Fibroblast of lung (primary cell): ENCODE measurements around the gene CLDN9. TPM values are rescaled to one million over a fixed set of nuclear protein-coding genes. Genes with fewer than 3 reads are reported as not detected.

Experiments used
- DNase-seq, 2 donors: peaks; one replicate each; pipeline versions ENCODE4 v3.0.0 to v3.0.0-alpha.2; 2010; ENCODE audit warnings: low read depth in 2 of 2
- H2AFZ ChIP-seq: 2 replicates; pipeline ENCODE4 v1.5.1; 2012; ENCODE audit warnings: low read length, control low read depth, inconsistent platforms
- H3K27ac ChIP-seq: 2 replicates; pipeline ENCODE4 v1.5.1; 2011; ENCODE audit warnings: low read length, control low read depth; ENCODE audit not compliant: insufficient read depth
- H3K27me3 ChIP-seq: 2 replicates; pipeline ENCODE4 v1.5.1; 2011; ENCODE audit warnings: mild to moderate bottlenecking, low read length; ENCODE audit not compliant: control insufficient read depth, insufficient read depth
- H3K36me3 ChIP-seq: 2 replicates; pipeline ENCODE4 v1.5.1; 2011; ENCODE audit warnings: low read length; ENCODE audit not compliant: control insufficient read depth, insufficient read depth
- H3K4me1 ChIP-seq: 2 replicates; pipeline ENCODE4 v1.5.1; 2011; ENCODE audit warnings: low read length; ENCODE audit not compliant: control insufficient read depth, insufficient read depth; ENCODE audit errors: extremely low read depth
- H3K4me2 ChIP-seq: 2 replicates; pipeline ENCODE4 v1.5.1; 2011; ENCODE audit warnings: low read length, control low read depth; ENCODE audit not compliant: insufficient read depth; ENCODE audit errors: extremely low read depth
- H3K4me3 ChIP-seq, 4 experiments: fragments of 200-600 bp in 1 of 4; sonication (generic) in 1 of 4; replicated peaks in 1 of 4; 2 replicates each; pipeline ENCODE4 v1.5.1; 2011 to 2016; ENCODE audit warnings: low read length in 4 of 4, low read depth in 3 of 4, mild to moderate bottlenecking in 3 of 4, control low read depth in 2 of 4, inconsistent platforms in 1 of 4, mixed read lengths in 1 of 4; ENCODE audit not compliant: insufficient read depth in 1 of 4; ENCODE audit errors: control extremely low read depth in 1 of 4
- H3K79me2 ChIP-seq: 2 replicates; pipeline ENCODE4 v1.5.1; 2012; ENCODE audit warnings: mild to moderate bottlenecking, low read length, inconsistent platforms; ENCODE audit not compliant: control insufficient read depth, insufficient read depth
- H3K9ac ChIP-seq: 2 replicates; pipeline ENCODE4 v1.5.1; 2011; ENCODE audit warnings: mild to moderate bottlenecking, low read length, control low read depth; ENCODE audit not compliant: insufficient read depth
- H3K9me3 ChIP-seq: 2 replicates; pipeline ENCODE4 v1.5.1; 2012; ENCODE audit warnings: low read depth, low read length; ENCODE audit not compliant: control insufficient read depth, insufficient read depth
- H4K20me1 ChIP-seq: 2 replicates; pipeline ENCODE4 v1.5.1; 2011; ENCODE audit warnings: low read length; ENCODE audit not compliant: control insufficient read depth, insufficient read depth; ENCODE audit errors: extremely low read depth
- CTCF ChIP-seq, 2 donors: IDR thresholded peaks in 1 of 2; conservative IDR thresholded peaks in 1 of 2; 1 replicate in 1 of 2; 2 replicates in 1 of 2; pipeline ENCODE4 v1.5.1; 2011 to 2012; ENCODE audit warnings: low read length in 2 of 2, control low read depth in 1 of 2, inconsistent platforms in 1 of 2, low read depth in 1 of 2, mild to moderate bottlenecking in 1 of 2
- EZH2 ChIP-seq: IDR thresholded peaks from 2 replicates; pipeline ENCODE4 v1.5.1; 2012; ENCODE audit warnings: low read length, control low read depth, mild to moderate bottlenecking; ENCODE audit errors: missing control alignments
- polyA plus RNA-seq, 2 donors: library from polyadenylated mRNA; depleted of rRNA in 1 of 2; stranded (reverse) in 1 of 2; unstranded in 1 of 2; fragments of >200 nt; gene quantifications; 2 replicates each; pipeline ENCODE4 v1.2.1, GENCODE V29; 2011 to 2012; ENCODE audit warnings: missing spikeins in 1 of 2
- total RNA-seq: library from RNA; depleted of rRNA; stranded (reverse); fragments of >200 nt; gene quantifications from 2 replicates; pipeline ENCODE4 v1.2.1, GENCODE V29; 2014

The CLDN9 gene
- total and polyA plus RNA-seq, 2 donors (not counting 1 experiment from before 2014, with no cell fraction given) = not detected

- TF ChIP-seq EZH2 (no peak), CTCF (conservative IDR thresholded peaks at IDR 0.05 in 1 of 2, IDR thresholded peaks at IDR 0.05 in 1 of 2; ENCODE audit: low read depth in 1 of 2, low read length in 2 of 2) (no peak)
- no peaks in the 10 kb centered on the region for H3K9me3 ChIP-seq
- H3K4me2 ChIP-seq = peak within 1 kb of the TSS; percentile 86
- H3K27me3 ChIP-seq = no peaks in the 10 kb centered on the region
- H2AFZ ChIP-seq = peak within 1 kb of the TSS; percentile 52
- H3K27ac ChIP-seq = peak within 1 kb of the TSS; percentile 99
- peaks cover 11% of the 10 kb centered on the region for H3K36me3 ChIP-seq
- peak within 1 kb of the TSS; percentile 82 to 100 (median 96) for H3K4me3 ChIP-seq
- peak within 1 kb of the TSS; percentile 99 for H3K9ac ChIP-seq
- no peaks in the 10 kb centered on the region for H4K20me1 ChIP-seq
- peak; percentile 56 to 72 for DNase-seq
- peaks cover 7% of the 10 kb centered on the region for H3K4me1 ChIP-seq
- peaks cover 2% of the 10 kb centered on the region for H3K79me2 ChIP-seq
Observed at GRCh38 chr16:3020247-3020603, 7.5 kb downstream of the CLDN9 start, which contains the start of gene TNFRSF12A. Gene TNFRSF12A, plus strand, starts transcription at chr16:3020368. Its CDS starts 30 bp downstream, at chr16:3020398.

- Histone ChIP-seq H2AFZ (no peak overlapping the region), H3K4me1 (peaks cover 7% of the 10 kb centered on the region), H3K27ac (peak overlapping the region; percentile 99), H3K27me3 (no peaks in the 10 kb centered on the region), H3K4me2 (peak overlapping the region; percentile 86), H3K36me3 (peaks cover 13% of the 10 kb centered on the region), H3K9me3 (no peaks in the 10 kb centered on the region), H3K4me3 (peak overlapping the region; percentile 82 to 100 (median 96)), H3K9ac (peak overlapping the region; percentile 99), H3K79me2 (peaks cover 2% of the 10 kb centered on the region), H4K20me1 (no peaks in the 10 kb centered on the region)
- DNase-seq = peak; percentile 85 to 91
- TF ChIP-seq EZH2 (no peak), CTCF (conservative IDR thresholded peaks at IDR 0.05 in 1 of 2, IDR thresholded peaks at IDR 0.05 in 1 of 2; ENCODE audit: low read depth in 1 of 2, low read length in 2 of 2) (no peak)
Observed at GRCh38 chr16:3020604-3021448, 8.1 kb downstream of the CLDN9 start.

GRCh38 chr16:3021449-3022207 lies 8.9 kb downstream of the CLDN9 start:
- Histone ChIP-seq H3K4me2 (peak overlapping the region; percentile 86), H3K27me3 (no peaks in the 10 kb centered on the region), H2AFZ (no peak overlapping the region), H3K9ac (peak overlapping the region; percentile 99), H3K36me3 (peaks cover 19% of the 10 kb centered on the region), H3K27ac (peak overlapping the region; percentile 99), H3K9me3 (no peaks in the 10 kb centered on the region), H4K20me1 (no peaks in the 10 kb centered on the region), H3K79me2 (peaks cover 2% of the 10 kb centered on the region), H3K4me3 (peak overlapping the region; percentile 54 to 100 (median 96)), H3K4me1 (peaks cover 7% of the 10 kb centered on the region)
- no peak for TF ChIP-seq EZH2
- TF ChIP-seq CTCF (conservative IDR thresholded peaks at IDR 0.05 in 1 of 2, IDR thresholded peaks at IDR 0.05 in 1 of 2; ENCODE audit: low read depth in 1 of 2, low read length in 2 of 2) = peak; percentile 26 to 39
- peak; percentile 88 to 96 for DNase-seq
